Endothelial cell (in vitro differentiated cells): ENCODE data around the gene CACNB2. TPM values are rescaled to one million over a fixed set of nuclear protein-coding genes. Genes with fewer than 3 reads are reported as not detected.

ENCODE experiments used
- DNase-seq: peaks from one replicate; pipeline ENCODE4 v3.0.0; 2021; ENCODE audit warnings: low spot score
- H3K27ac Mint-ChIP-seq: one replicate; pipeline ENCODE4 v1.8.0; 2021; ENCODE audit warnings: mixed read lengths, inconsistent platforms; ENCODE audit not compliant: unreplicated experiment
- H3K27me3 Mint-ChIP-seq: one replicate; pipeline ENCODE4 v1.8.0; 2021; ENCODE audit warnings: mild to moderate bottlenecking, moderate library complexity, mixed read lengths, inconsistent platforms; ENCODE audit not compliant: unreplicated experiment
- H3K36me3 Mint-ChIP-seq: one replicate; pipeline ENCODE4 v1.8.0; 2021; ENCODE audit warnings: mild to moderate bottlenecking, low read depth, mixed read lengths, inconsistent platforms; ENCODE audit not compliant: unreplicated experiment
- H3K4me1 Mint-ChIP-seq: one replicate; pipeline ENCODE4 v1.8.0; 2021; ENCODE audit warnings: mild to moderate bottlenecking, mixed read lengths, inconsistent platforms; ENCODE audit not compliant: unreplicated experiment
- H3K4me3 Mint-ChIP-seq: one replicate; pipeline ENCODE4 v1.8.0; 2021; ENCODE audit warnings: mild to moderate bottlenecking, mixed read lengths, inconsistent platforms; ENCODE audit not compliant: unreplicated experiment
- H3K9me3 Mint-ChIP-seq: one replicate; pipeline ENCODE4 v1.8.0; 2021; ENCODE audit warnings: mixed read lengths, inconsistent platforms; ENCODE audit not compliant: unreplicated experiment
- CTCF ChIP-seq: fragments of 200-600 bp; sonication (generic); IDR thresholded peaks from one replicate; pipeline ENCODE4 v1.5.0; 2021; ENCODE audit warnings: antibody characterized with exemption; ENCODE audit not compliant: unreplicated experiment
- total RNA-seq: library from RNA; stranded (reverse); fragmentation: NEBNext Ultra II Directional; extraction: Animal tissue kit (Norgen Biotek cat#: 25700); gene quantifications from one replicate; pipeline ENCODE4 v1.2.1, GENCODE V29; 2021; ENCODE audit not compliant: unreplicated experiment

Gene CACNB2
- total RNA-seq, 1 donor from 2014 or later = 1.5 TPM

DNA sequence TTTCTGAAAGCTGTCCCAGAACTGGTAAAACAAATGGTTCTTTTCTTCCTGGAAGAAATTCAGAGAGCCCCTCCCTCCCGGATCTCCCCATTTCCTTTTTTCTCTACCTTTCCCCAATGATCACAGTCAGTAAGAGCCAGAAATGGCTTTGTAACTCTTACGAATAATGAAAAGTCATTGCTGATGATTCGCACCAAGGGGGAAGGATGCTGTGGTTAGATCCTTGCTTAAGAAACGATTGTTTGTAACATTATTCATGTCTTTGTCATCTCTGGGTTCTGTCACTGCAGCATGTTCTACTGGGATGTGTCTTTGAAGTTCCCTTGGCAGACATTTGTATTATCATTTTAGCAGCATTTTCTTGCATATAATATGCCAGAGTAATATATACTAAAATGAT, 138.9 kb downstream of the CACNB2 start:
- Mint-ChIP-seq H3K36me3 (no peaks in the 10 kb centered on the region), H3K4me3 (no peak overlapping the region), H3K27me3 (no peaks in the 10 kb centered on the region), H3K27ac (no peak overlapping the region), H3K4me1 (no peaks in the 10 kb centered on the region), H3K9me3 (no peaks in the 10 kb centered on the region)
- TF ChIP-seq CTCF = no peak
- no peak for DNase-seq

GRCh38 chr10:18282094-18282493, 141.9 kb downstream of the CACNB2 start:
- Mint-ChIP-seq H3K4me1 (no peaks in the 10 kb centered on the region), H3K27me3 (no peaks in the 10 kb centered on the region), H3K4me3 (no peak overlapping the region), H3K9me3 (no peaks in the 10 kb centered on the region), H3K36me3 (no peaks in the 10 kb centered on the region), H3K27ac (no peak overlapping the region)
- no peak for DNase-seq
- no peak for TF ChIP-seq CTCF

DNA sequence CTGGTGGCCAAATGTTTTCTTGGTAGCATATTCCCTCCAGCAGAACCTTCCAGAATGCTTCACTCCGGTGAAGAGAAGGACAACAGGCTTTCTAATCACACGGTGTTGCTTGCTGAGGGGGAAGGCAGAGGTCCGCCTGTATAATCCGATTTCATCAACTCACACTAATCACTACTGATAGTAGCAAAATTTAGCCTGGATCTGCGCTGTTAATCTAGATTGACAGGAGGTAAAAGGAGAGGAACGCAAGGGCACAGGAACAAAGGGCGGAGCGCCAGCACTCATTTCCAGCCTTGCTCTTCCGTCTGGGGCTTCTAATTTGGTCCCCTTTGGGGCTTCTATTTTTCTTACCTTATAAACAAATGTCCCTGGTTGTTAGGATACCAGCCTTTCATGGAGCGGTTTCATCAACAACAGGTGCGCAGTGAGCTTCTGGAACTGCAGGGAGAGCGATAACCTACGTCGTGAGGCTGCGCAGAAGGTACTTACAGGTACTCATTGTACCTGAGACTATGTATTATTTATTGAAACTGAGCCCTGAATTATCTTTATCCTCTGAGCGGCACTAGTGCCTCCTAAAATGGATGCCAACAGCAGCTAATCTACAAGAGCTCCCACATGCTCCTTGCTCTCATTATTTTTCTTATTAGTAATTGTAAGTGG, 150.6 kb downstream of the CACNB2 start:
- Mint-ChIP-seq H3K27me3 (peaks cover 2% of the 10 kb centered on the region), H3K4me1 (no peaks in the 10 kb centered on the region), H3K9me3 (no peaks in the 10 kb centered on the region), H3K36me3 (no peaks in the 10 kb centered on the region), H3K27ac (no peak overlapping the region), H3K4me3 (no peak overlapping the region)
- TF ChIP-seq CTCF = no peak
- no peak for DNase-seq

DNA sequence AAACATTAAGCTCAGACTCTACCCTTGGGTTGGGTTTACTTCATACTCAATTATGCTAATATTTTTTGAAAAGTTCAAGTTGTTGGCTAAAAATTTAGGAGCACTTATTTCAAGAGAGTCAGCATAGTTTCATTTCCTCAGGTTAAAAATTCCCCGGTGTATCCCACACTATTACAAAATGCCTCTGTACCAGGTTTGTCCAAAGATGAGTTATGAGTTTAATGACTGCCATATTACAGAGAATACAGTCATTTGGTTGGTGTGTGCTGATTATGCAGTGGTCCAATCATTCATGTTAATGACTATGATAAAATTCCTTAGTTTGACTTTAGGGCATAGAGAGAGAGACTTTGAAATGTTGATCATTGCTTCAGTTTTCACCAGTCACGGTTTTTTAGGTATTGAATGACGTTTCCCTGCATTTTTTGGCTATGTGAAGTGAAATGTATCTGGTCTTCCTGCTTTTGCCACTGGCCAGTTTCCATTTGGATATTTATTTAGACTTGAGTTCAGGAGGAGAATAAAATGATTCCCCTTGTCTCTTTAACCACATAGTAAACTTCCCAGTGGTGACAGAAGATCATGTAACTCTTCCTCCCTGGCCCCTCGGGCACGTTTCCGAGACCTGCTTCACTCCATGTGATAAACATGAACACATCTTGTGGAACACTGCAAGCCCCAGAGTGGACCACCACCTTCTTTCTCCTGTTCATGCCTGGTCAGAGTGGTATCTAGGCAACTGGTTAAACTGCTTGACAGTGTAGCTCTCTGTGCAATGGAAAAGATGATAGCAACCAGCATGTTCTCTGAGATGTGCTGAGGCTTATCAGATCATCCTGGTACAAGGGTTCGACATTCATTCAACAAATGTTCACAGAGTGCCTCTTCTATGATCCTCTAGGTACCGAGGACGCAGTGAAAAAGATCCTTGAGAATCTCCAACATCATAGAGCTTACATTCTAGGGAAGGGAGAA, 153.6 kb downstream of the CACNB2 start:
- no peaks in the 10 kb centered on the region for H3K27me3 Mint-ChIP-seq
- no peaks in the 10 kb centered on the region for H3K9me3 Mint-ChIP-seq
- no peak for DNase-seq
- H3K4me3 Mint-ChIP-seq = no peak overlapping the region
- H3K36me3 Mint-ChIP-seq = no peaks in the 10 kb centered on the region
- H3K4me1 Mint-ChIP-seq = no peaks in the 10 kb centered on the region
- no peak overlapping the region for H3K27ac Mint-ChIP-seq
- no peak for TF ChIP-seq CTCF

- no peak overlapping the region for H3K4me3 Mint-ChIP-seq
- no peak overlapping the region for H3K27ac Mint-ChIP-seq
- TF ChIP-seq CTCF = no peak
These were observed 154.4 kb downstream of the CACNB2 start for GRCh38 chr10:18294633-18295032.

More at GRCh38 chr10:18294633-18295032, 154.4 kb downstream of the CACNB2 start:
- H3K4me1 Mint-ChIP-seq = no peaks in the 10 kb centered on the region
- DNase-seq = no peak
- H3K36me3 Mint-ChIP-seq = no peaks in the 10 kb centered on the region
- H3K27me3 Mint-ChIP-seq = no peaks in the 10 kb centered on the region
- H3K9me3 Mint-ChIP-seq = no peaks in the 10 kb centered on the region
